Measurements from ENCODE around the gene UNC79.

DNA sequence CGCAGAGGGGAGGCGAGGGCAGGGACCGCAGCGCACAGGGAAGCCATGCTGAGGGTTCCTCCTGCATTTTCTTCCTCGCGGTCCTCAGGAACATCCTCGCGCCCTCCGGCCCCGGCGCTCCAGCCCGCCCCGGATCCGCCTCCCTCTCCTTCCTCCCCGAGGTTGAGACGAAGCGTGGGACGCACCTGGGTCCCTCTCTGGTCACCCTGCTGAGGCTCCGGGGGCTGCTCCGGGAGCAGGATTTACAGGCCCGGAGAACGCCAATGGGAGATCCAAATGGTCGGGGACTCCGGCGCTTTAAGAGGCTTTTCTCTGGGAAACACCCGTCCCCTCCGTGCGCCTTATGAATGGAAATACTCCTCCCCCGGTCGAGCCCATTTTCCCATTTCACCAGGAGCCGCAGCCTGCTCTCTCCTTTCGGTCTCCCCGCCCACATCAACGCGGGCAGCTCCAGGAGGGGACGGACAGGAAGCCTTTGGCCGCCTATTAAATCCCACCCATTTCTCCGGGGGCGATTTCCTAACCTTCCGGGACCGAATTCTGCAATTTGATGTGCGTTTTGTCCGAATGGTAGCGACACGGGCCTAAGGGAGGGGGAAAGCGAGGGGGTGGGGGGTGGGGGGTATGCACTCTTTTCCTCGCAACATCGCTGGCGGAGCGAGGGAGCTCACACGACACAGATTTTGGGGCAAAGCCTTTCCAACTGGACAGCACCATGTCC is at the start of gene UNC79:
- TF ChIP-seq, protein P1, sequence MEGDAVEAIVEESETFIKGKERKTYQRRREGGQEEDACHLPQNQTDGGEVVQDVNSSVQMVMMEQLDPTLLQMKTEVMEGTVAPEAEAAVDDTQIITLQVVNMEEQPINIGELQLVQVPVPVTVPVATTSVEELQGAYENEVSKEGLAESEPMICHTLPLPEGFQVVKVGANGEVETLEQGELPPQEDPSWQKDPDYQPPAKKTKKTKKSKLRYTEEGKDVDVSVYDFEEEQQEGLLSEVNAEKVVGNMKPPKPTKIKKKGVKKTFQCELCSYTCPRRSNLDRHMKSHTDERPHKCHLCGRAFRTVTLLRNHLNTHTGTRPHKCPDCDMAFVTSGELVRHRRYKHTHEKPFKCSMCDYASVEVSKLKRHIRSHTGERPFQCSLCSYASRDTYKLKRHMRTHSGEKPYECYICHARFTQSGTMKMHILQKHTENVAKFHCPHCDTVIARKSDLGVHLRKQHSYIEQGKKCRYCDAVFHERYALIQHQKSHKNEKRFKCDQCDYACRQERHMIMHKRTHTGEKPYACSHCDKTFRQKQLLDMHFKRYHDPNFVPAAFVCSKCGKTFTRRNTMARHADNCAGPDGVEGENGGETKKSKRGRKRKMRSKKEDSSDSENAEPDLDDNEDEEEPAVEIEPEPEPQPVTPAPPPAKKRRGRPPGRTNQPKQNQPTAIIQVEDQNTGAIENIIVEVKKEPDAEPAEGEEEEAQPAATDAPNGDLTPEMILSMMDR (IDR thresholded peaks at IDR 0.05), result no peak
- TF ChIP-seq POLR2A (IDR thresholded peaks at IDR 0.05), result no peak

Measured in testis (tissue), 2 donors.